Dermis microvascular lymphatic vessel endothelial cell (primary cell): ENCODE measurements around the gene NIT1. TPM values are rescaled to one million over a fixed set of nuclear protein-coding genes. Genes with fewer than 3 reads are reported as not detected.

Experiments
- DNase-seq, 2 donors: peaks; one replicate each; pipeline versions ENCODE4 v3.0.0 to v3.0.0-alpha.2; 2010; ENCODE audit warnings: low read depth in 2 of 2
- total RNA-seq: library from RNA; depleted of rRNA; stranded (reverse); fragments of >200 nt; gene quantifications from 2 replicates; pipeline ENCODE4 v1.2.1, GENCODE V29; 2014

Gene NIT1
- total RNA-seq, 1 donor from 2014 or later, result 8.6 TPM

DNA sequence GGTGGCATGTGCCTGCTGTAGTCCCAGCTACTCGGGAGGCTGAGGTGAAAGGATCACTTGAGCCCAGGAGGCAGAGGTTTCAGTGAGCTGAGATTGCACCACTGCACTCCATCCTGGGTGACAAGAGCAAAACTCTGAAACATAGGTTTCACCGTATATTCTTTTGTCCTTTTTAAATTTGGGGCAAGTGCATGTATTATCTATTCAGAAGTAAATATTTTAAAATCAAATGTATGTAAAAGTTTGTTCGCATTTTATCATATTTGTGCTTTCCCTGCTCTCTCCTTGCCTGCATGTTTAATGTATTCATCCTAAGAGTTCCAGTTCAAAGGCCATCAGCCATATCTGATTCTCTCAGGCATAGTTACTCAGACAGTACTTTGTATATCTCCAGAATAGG is 27.9 kb downstream of the NIT1 start:
- no peak for DNase-seq

DNA sequence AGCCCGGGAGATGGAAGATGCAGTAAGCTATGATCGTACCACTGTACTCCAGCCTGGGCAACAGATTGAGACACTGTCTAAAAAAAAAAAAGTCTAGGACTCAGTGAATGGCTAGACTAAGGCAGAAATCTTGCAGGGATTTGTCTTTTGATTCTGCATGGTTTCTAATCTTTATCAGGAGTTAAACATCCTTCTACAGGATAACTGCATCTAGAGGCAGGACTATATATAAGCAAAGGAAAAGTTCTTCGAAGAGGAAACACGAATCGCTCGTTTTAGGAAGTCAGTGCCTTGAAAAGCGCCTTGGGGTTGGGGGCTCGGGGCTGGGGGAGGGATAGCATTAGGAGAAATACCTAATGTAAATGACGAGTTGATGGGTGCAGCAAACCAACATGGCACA is 35.3 kb downstream of the NIT1 start:
- DNase-seq, result no peak

DNA sequence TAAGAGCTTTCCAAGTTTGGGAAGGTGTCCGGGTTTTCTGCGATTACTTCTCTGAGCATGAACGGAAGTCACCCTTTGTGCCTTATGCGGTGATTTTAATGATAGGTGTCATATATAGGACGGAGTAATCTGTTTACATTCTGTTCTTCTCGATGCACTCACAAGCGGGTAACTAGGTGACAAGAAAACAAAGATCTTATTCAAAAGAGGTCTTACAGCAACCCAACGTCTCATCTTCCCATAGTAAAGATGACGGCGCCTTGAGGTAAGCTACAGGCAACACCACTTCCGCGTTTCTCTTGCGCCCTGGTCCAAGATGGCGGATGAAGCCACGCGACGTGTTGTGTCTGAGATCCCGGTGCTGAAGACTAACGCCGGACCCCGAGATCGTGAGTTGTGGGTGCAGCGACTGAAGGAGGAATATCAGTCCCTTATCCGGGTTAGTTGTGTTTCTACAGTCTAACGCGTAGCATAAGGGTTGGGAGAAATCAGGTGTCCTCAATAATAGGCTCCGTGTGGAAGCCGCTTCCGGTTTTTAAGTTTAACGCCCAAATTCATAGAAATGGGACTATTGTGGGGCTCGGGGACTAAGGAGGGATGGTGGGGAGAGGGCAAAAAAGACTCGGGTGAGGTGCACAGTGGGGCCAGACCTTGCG is 35.9 kb downstream of the NIT1 start, which contains the start of gene UFC1:
Gene UFC1, plus strand, starts transcription at position 297 of the 656 bp plus-strand sequence. Its CDS starts 20 bp downstream, at position 317.
- peak; percentile 76 to 90 for DNase-seq

DNA sequence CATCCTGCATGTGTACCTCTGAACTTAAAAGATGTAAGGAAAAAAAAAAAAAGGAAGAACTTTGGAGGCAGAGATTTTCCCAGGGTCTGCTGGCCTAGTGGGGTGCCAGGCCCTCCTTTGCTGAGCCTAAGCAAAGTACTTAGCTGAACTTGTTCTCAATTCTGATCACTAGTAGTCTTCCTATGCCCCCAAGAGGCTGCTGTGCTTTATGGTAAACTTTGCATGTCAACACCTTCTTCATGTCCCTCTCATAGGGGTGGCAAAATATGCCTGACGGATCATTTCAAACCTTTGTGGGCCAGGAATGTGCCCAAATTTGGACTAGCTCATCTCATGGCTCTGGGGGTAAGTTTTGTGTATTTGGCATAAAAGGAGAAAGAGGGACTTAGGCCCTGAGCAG is 40.0 kb downstream of the NIT1 start:
- DNase-seq, result no peak

DNA sequence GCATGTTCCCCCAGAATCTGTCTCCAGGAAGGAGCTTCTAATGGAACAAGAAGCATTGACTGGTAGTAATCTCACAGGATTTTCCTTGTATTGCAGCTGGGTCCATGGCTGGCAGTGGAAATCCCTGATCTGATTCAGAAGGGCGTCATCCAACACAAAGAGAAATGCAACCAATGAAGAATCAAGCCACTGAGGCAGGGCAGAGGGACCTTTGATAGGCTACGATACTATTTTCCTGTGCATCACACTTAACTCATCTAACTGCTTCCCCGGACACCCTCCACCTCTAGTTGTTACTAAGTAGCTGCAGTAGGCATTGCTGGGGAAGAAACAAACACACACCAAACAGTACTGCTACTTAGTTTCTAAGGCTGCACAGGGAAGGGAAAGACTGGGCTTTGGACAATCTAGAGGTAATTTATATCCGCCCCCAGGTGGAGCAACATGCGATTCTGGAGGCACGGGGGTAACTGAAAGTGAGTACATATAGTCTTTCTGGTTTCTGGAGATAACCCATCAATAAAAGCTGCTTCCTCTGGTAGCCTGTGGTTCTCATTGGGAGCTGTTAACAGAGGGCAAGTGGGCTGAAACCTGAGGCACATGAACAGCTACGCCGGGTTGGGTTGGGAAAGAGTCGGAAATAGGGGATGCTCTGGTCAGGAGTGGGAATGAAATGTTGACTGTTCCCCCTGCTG is 40.6 kb downstream of the NIT1 start:
- DNase-seq, result no peak

DNA sequence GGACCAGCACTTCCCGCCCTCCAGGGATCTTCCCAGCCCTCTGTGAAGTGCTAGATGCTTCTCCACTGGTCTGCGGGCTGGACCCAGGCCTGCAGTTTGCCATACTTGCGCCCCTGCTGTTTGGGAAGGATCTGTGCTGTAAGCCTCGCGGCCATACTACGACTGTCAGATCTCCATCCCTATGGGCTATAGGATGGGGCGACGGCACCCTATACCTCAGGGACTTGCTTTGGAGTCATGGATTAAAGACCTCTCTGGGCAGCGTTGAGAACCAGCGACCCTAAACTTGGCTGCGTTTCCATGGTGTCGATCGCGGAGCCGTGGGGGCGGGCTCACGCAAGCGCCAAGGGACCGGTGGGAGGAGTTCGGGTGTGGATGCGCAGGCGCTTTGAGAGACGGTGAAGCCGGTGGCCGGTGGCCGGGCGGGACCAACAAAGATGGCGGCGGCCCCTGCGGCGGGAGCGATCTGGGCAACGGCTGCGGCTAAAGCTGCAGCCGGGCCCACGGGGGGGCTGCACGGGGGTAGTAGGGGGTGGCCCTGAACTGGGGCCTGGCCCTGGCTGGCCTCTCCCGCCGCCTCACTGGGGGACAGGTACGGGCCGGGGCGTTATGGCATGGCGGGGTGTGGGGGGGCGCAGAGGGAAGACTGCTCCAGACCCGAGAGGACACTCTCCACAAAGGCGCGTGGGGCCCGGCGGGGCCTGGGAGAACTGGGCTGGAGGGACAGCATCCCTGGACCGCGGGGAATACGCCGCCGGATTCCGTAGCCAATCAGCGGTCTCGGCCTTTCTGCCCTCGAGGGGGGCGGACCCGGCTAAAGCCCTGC is 41.4 kb downstream of the NIT1 start, which contains the start of gene USP21:
Gene USP21, plus strand, starts transcription at position 414 of the 826 bp plus-strand sequence. CDS start 1,141 bp downstream, outside the sequence.
- DNase-seq, result peak; percentile 78 to 90

DNA sequence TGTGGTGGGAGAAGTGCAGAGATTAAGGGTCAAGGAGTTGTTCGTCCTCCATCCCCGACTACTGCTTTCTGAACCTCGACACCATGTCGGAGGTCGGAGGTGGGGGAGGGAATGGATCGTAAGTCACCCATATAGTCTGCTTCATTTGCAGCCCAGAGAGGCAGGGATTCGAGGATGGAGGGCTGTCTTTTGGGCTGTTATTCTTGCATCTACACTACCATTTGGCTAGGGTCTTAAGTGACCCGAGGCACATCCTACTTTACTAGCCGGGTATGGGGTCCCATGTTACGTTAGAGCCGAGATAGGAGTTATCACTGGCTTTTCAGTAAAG is 42.0 kb downstream of the NIT1 start:
- DNase-seq, result no peak

DNA sequence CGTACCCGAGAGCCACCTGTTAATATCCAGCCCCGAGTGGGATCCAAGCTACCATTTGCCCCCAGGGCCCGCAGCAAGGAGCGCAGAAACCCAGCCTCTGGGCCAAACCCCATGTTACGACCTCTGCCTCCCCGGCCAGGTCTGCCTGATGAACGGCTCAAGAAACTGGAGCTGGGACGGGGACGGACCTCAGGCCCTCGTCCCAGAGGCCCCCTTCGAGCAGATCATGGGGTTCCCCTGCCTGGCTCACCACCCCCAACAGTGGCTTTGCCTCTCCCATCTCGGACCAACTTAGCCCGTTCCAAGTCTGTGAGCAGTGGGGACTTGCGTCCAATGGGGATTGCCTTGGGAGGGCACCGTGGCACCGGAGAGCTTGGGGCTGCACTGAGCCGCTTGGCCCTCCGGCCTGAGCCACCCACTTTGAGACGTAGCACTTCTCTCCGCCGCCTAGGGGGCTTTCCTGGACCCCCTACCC is 42.8 kb downstream of the NIT1 start:
- no peak for DNase-seq

DNA sequence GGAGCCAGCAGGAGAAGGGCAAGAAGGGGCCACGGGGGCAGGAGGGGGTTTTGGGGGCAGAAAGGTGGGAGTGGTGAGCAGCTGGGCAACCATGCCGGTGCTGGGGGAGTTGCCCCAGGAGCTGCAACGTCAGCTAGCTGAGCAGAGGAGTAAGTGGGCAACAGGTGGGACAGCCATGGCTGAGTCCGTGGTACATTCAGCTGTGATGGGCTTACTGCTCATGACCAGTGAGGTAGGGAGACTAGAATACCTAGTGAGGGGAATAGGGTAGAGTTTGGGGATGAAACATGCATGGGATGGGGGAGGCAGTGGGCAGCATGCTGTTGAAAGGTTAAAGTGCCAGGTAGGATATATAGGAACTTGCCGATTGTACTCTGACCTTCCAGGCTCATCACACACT is 43.7 kb downstream of the NIT1 start:
- no peak for DNase-seq

DNA sequence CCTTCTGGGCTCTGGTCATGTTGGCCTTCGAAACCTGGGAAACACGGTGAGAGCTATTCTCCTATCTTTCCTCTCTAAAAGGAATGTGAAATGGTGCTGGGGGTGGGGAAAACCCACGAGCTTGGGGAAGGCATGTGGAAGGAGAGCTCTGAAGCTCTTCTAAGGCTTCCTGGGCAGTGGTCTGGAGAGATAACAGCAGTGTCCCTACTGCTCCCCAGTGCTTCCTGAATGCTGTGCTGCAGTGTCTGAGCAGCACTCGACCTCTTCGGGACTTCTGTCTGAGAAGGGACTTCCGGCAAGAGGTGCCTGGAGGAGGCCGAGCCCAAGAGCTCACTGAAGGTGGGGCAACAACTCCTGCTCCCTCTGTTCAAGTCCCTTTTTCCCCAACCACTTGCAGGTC is 44.1 kb downstream of the NIT1 start:
- DNase-seq, result no peak

DNA sequence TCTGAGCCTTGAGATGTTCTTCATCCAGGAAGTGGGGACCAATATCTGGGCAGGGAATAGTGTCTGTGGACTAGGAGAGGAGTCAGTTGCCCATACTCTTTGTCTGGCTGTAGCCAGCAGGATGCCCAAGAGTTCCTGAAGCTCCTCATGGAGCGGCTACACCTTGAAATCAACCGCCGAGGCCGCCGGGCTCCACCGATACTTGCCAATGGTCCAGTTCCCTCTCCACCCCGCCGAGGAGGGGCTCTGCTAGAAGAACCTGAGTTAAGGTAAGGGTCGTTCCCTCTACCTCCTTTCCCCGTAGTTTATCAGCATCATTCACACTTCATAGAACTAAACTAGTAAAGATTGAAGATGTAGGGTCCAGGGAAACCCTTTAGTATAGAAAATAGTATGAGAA is 44.9 kb downstream of the NIT1 start:
- DNase-seq, result no peak

DNA sequence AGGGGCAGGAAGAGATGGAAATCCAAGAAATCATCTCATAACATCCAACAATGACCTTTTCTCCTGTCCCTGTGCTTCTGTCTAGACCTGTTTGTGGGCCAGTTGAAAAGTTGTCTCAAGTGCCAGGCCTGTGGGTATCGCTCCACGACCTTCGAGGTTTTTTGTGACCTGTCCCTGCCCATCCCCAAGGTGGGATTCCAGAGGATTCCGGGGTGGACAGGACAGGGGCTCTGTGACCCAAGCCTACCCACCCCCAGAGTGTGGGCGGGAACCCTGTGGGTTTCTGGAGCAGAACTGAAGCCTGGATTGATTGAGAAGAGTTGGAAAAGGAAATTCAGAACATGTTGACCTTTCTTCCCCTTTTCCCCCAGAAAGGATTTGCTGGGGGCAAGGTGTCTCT is 45.9 kb downstream of the NIT1 start:
- DNase-seq, result no peak

DNA sequence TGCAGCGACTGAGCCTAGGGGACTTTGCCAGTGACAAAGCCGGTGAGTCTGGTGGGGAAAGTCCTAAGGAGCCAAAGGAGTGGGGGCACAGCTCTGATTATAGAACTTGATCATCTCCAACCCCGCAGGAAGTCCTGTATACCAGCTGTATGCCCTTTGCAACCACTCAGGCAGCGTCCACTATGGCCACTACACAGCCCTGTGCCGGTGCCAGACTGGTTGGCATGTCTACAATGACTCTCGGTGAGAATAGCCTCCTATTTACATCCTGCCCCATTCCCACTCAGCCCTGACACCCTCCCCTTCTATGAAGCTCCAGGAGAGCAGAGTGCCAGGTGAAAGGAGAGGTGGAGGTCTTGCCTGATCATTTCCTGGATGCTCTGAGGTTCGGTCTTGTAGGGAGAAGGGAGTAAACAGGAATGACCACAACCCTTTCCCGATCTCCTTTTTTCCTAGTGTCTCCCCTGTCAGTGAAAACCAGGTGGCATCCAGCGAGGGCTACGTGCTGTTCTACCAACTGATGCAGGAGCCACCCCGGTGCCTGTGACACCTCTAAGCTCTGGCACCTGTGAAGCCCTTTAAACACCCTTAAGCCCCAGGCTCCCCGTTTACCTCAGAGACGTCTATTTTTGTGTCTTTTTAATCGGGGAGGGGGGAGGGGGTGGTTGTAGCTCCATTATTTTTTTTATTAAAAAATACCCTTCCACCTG is 47.2 kb downstream of the NIT1 start:
- no peak for DNase-seq

DNA sequence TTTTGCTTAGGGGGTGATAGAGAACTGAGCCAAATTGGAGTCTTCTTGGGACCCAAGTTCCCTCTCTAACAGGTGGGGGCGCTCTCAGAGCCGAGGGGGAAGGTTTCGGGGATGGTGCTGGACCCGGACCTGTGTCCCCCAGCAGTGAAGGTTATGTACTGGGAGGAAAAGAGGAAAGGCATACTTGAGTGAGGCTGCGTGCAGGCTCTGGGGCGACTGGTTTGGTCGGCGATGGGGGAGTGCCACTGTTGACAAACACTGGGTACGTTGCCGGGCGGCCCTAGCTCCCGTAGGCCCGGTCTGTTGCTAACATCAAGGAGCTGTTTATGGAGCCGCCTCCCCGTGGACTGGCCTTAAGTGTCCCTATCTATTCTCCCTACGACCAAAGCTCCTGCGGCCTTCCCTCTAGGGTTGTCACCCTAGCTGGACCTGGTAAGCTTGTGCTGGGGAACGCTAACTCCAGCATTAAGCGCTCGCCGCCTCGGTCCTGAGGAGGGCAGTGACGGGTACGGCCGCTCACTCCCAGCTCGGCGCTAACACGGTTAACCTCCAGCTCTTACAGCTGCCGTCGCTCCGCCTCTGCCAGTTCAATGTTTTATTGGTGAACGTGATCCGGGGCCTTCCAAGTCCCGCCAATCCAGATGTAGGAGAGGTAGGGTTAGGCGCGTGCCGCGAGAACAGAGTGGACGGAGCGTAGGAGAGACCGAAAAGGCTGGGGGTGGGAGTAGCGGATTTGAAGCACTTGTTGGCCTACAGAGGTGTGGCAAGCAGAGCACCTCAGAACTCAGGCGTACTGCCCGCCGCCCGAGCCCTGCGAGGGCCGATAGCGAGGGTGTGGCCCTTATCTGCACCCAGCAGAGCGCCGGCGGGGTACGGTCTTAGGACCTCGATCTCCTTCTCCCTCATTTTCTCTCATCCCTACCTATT is 48.1 kb downstream of the NIT1 start, which contains the start of gene PPOX:
Gene PPOX, plus strand, starts transcription at position 685 of the 927 bp plus-strand sequence. CDS start 422 bp downstream, outside the sequence.
- peak; percentile 98 to 99 for DNase-seq

DNA sequence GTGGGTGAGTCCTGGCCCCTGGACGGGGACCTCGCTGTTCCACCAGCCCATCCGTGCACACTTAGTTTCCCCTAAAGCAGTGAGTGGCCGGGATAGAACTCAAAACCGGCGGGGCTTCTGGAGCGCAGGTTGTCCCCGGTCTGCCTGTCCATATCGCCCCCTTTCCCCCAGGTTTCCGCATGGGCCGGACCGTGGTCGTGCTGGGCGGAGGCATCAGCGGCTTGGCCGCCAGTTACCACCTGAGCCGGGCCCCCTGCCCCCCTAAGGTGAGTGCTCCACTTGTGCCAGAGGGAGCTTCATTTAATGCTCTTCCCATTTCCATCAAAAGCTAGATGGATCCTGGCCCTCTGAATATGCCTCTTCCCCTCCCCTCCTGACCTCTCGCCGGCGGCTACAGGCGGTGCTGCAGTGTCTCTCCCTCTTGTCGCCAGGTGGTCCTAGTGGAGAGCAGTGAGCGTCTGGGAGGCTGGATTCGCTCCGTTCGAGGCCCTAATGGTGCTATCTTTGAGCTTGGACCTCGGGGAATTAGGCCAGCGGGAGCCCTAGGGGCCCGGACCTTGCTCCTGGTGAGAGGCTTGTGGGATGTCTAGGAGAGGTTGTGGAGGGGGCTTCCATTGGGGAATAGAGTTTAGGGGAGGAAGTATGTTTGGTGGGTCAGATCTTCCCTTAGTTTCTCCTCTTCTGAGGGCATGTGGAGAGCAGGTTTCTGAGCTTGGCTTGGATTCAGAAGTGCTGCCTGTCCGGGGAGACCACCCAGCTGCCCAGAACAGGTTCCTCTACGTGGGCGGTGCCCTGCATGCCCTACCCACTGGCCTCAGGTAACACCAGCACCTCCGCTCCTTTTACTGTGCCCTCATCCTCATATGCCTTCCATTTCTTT is 49.0 kb downstream of the NIT1 start:
- DNase-seq, result peak in 1 of 2 donors; percentile 17

DNA sequence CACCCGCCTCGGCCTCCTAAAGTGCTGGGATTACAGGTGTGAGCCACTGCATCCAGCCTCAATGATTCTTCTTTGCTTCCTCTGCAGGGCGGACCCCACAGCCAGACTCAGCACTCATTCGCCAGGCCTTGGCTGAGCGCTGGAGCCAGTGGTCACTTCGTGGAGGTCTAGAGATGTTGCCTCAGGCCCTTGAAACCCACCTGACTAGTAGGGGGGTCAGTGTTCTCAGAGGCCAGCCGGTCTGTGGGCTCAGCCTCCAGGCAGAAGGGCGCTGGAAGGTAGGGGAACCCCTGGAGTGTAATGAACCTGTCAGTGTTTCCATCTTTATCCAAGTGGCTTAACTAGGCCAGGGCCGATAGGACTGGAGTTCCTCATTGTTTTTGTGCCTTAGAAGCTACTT is 51.0 kb downstream of the NIT1 start:
- no peak for DNase-seq
